ENCODE measurements around the gene ESYT2. TPM values are rescaled to one million over a fixed set of nuclear protein-coding genes. Genes with fewer than 3 reads are reported as not detected.
A peak's percentile ranks its signal among the peaks of the same experiment; 100 is the strongest.

ESYT2 gene
- total RNA-seq, 1 donor from 2014 or later, result 79.1 TPM

DNA sequence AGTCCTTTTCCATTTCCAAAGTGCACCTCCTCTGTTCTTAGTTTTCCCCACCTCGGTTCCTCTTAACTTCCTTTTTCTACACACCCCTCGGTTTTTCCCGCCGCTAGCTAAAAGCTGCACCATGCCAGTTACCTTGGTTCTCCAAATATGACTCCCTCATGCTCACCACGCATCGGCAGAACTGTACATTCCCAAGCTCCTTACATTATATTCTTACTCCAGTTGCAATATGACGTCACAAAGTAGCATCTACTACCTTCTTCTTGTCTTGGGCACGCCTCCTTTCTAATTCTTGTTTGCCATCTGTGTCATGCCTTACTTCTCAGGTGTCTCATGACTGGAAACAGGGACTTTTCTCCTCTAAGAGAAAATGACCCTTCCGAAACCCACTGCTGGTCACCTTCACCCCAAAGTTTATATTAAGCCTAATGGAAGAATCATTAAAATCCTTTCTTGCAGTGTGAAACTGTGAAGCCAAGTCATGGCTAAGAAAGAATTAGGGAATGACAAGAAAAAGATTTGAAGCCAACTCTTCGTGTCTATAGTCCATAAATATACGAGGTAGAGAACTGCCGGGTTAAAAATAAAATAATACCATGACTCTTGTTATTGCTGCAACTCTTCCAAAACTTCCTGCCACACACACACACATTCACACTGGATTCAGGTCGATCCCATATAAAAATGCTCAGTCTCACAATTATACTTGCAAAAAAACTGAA lies 1.7 kb downstream of the ESYT2 start:
- no peak for DNase-seq (ENCODE audit: low spot score in 2 of 2)
- no peak for FAIRE-seq

DNA sequence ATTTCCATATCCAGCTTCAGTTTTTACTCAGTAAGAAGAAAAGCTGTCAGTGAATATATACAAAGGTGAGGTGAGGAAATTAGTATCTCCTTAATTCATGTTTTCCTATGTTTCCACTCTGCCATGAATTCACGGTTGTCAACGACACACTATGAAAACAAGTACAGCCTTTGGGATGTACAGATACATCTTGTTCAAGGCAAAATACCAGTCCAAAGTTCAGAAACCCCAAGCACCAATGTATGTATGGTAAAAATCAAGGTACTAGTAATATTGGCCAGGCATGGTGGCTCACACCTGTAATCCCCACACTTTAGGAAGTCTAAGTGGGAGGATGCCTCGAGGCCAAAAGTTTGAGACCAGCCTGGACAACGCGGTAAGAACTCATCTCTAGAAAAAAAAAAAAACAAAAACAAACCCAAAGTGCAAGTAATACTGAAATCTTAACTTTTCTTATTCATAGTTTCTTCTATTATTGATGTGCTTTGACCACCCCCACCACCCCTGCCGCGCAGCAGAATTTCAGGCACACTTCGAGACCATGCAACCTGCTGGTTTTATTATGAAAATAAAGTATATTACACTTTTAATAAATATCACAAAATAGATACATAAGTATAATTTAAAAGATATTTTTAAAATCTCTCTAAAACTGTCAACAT lies 3.5 kb downstream of the ESYT2 start:
- FAIRE-seq (no peak), DNase-seq (ENCODE audit: low spot score in 2 of 2) (no peak)

DNA sequence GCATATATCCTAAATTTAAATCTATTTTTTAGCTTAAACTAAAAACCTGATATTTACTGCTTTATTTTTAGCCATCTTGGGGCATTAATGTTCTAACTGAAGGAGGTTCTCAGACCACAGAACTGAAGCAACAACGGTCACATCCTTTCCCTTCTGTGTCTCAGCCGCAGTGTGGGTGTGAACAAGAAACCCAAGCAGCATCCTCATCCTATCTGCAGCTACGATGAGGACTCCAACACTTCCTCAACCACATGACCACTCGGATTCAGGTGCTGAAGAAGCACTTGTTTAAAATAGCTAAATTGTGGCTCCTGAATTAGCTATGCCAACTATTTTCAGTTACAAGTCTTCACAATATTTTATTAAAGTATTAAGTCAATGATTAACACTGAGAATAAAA lies 5.3 kb downstream of the ESYT2 start:
- FAIRE-seq (no peak), DNase-seq (ENCODE audit: low spot score in 2 of 2) (no peak)

DNA sequence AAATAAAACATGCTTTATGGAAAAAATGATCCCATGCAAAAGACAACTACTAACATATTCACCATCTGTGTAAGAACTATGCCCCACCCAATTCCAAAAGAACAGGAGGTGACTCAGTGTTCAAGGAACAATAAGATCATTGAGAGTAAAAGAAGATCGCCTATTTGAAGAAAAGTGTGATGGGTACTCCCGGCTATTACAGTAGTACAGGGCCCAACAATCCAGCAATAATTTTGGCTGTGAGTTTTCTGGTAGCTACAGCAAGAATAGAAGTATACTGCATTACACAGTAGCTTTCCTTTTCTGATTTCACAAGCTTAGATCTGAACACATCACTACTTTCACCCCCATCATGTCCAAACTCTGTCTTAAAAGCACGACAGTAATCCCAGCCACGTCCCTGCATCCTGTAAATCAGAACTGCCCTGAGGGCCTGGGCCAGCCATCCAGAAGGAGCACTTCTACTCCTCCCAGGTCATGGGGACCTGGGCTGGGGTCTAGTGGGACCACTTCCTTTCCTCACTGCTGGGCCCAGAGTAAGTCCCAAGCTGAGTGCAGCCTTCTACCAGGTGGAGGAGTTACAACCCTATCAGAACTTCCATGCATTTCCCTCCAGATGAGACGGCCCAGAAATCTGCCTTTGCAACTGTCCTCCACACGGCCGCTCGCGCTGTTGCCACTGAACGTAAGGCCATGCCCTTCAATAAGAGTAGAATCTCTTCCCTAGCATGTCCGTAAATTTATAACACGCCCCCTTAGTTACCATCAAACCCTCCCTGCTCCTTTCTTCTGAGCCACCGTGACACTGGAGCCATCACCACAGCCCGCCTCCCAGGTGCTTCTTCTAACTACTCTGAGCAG lies 7.9 kb downstream of the ESYT2 start:
- FAIRE-seq, result no peak
- no peak for DNase-seq (ENCODE audit: low spot score in 2 of 2)

DNA sequence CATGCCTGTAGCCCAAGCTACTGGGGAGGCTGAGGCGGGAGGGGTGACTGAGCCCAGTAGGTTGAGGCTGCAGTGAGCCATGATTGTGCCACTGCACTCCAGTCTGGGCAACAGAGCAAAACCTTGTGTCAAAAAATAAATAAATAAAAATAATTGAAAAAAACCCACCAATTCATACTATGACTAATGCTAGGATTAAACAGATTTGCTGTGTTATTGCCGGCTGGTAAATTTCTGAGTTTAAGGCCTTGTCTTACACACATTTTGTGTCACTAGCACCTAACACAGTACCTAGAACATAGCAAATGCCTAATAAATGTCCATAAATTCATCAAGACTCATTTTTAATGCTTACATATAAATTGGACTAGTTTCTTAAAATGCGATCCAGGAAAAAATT lies 8.7 kb downstream of the ESYT2 start:
- FAIRE-seq (no peak), DNase-seq (ENCODE audit: low spot score in 2 of 2) (no peak)

DNA sequence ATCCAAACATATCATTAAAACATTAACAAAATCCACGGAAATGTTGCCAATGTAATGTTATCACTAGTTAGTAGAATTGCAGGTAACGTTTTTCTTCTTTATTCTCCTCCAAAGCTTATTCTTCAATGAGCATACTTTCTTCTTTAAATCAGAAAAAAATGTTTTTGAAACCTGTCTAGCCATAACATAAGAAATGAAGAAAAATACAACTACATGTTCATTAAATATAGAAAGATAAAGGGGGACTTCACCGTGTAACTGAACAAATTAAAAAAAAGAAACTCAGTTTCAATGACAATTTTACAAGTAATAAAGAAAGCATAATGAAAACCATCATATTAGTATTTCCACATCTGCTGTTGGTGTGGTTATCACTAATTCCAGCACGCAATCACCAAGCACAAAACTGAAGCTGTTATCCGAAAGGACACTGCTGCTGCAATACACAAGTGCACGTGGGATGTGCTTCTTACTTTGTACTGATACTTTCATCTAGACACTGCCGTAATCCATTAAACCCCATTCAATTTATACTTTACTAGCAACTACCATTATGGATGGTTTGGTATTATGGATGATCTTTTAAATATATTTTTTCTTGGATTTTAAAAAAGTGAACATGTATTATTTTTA lies 9.6 kb downstream of the ESYT2 start:
- DNase-seq (ENCODE audit: low spot score in 2 of 2) (no peak), FAIRE-seq (no peak)

DNA sequence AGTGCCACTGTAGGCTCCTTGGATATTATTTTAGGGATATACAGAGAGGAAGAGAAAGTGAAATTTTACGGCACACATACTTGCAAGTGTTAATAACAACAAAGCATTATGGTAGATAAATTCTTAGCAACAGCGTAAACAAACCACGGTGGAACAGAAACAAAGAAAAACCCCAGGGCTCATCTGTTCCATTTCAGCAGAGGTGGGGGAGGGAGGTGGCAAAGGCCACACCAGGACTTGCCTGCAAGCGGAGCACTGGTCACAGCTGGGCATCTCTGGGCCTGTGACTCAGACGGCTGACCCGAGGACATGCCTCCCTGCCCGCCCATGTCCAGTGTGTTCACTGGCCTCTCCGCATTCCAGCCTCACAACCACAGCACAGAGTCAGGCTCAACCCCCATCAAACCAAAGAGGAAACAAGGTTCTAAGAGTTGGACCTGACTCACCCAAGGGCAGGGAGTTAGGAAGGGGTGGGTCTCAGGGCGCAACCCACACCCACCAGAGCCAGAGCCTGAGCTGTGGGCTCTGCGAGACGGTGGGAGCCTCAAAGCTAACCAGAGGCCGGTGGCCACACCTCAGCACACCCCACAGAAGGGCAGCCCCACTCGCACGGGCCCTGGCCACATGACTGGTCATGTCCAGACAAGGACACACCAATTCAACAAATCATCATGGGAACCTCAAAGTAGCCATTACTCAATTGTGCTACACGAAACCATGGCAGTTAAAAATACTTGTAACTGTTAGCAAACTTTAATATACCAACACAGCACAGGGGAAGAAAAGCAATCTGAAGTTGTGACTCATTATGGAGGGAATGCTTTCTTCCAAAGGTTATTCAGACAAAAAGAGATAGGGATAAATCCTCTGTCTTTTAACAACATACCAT lies 10.7 kb downstream of the ESYT2 start:
- peak in 1 of 2 donors; percentile 65 for DNase-seq (ENCODE audit: low spot score in 2 of 2)
- FAIRE-seq, result no peak

DNA sequence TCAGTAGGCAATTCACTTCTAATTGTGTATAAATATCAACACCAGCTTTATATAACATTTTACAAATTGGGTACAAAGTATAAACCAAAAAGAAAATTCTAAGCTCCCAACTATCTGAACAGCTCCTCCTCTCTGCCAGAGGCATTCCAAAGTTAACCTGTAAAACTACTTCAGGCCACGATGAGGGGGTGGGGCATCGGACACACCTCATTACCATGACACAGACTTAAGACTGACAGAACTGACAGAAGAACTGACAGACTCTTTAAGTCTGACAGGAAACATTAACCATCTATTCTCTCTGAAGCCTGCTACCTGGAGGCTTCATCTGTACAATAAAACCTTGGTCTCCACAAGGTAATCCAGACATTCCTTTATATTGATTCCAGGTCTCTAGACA lies 12.3 kb downstream of the ESYT2 start:
- DNase-seq (ENCODE audit: low spot score in 2 of 2) (no peak), FAIRE-seq (no peak)

DNA sequence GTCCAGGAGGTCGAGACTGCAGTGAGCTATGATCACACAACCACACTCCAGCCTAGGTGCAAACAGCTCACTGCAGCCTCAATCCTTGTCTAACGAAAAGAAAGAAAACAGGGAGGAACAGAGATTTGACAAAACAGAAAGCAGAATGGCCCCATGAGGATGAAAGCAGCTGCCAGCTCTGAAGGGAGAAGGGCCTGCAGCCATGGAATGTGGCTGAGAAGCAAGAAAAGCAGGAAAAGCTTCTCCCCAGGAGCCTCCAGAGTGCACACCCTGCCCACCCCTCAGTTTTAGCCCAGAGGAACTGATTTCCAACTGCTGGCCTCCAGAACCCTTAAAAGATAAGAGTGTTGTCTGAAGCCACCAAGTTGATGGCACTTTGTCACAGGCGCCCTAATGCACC lies 13.0 kb downstream of the ESYT2 start:
- no peak for DNase-seq (ENCODE audit: low spot score in 2 of 2)
- no peak for FAIRE-seq

DNA sequence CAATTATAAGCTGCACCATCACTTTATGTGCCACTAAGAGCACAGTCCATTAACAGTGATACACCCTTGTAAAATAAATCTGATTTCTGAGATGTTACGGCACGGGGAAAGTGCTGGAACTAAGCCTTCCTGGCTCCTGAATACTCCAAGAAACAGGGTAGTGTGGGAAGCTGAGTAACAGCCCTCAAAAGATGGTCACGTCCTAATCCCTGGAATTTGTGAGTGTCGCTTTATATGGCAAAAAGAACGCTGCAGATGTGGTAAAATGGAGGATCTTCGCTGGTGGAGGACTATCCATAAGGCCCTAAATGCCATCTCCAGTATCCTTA lies 13.5 kb downstream of the ESYT2 start:
- FAIRE-seq (no peak), DNase-seq (ENCODE audit: low spot score in 2 of 2) (no peak)

DNA sequence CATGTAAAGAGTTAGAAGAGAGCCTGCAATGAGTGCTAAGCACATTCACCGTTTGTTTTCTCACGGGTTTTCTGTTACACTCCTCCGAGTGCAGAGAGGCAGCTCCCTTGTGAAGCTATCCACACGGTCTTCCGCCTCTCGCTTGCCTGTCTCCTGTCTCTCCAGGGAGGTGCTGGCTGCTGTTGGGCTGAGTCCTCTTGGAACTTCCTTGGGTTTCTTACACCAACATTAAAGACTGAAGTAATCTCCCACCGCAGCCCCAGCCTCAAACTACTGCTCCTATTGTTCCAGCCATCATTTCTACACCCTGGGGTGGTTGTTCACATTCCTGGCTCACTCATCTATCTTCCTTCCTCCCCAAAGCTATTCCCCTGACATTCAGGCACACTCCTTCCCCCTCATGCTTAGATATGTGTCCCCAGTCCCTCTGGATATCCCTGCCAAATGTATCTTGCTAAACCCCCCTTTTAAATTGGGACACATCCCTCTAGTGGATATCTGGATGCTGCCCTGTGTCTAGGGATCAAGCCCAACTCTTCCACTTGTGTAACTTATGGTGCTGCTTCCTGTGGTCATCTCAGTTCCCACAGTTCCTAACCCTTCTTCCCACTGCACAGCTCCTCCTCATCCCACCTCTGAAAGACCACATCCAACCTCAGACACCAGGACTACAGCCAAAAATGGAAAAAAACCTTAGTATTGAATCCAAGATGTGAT lies 14.1 kb downstream of the ESYT2 start:
- FAIRE-seq (no peak), DNase-seq (ENCODE audit: low spot score in 2 of 2) (no peak)

DNA sequence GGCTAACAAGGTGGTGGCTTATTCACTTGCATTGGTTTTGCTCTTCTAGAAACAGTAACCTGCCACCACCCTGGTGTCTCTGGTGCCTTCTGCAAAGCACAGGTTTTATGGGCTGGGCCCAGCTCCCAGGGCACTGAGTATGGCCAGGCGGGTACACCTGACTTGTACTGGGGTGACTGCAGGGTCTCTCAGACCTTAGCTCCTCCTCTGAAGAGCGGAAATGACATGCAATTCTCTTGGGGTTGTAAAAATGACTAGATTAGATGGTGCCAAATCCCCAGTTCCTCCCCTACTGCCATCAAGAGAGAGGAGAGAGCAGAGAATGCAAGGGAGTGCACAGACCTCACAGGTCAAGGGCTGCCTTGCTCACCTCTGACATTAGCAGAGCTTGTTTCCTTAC lies 14.7 kb downstream of the ESYT2 start:
- FAIRE-seq, result no peak

DNA sequence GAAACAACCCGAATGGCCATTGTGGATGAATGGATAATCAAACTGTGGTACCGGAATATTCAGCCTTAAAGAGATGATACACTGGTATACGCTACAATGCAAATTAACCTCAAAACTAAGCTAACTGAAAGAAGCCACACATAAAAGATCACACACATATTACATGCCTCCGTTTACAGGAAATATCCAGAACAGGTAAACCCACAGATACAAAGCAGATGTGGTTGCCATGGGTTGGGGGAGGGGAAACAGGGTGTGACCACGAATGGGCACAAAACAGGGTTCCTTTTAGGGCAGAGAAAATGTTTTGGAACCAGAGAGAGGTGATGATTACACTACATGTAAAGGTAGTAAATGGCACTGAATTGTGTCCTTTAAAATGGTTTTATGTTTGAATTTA lies 16.6 kb downstream of the ESYT2 start:
- DNase-seq (ENCODE audit: low spot score in 2 of 2), result no peak
- no peak for FAIRE-seq

More for the DNA sequence above, 14.7 kb downstream of the ESYT2 start:
- DNase-seq (ENCODE audit: low spot score in 2 of 2), result no peak

DNA sequence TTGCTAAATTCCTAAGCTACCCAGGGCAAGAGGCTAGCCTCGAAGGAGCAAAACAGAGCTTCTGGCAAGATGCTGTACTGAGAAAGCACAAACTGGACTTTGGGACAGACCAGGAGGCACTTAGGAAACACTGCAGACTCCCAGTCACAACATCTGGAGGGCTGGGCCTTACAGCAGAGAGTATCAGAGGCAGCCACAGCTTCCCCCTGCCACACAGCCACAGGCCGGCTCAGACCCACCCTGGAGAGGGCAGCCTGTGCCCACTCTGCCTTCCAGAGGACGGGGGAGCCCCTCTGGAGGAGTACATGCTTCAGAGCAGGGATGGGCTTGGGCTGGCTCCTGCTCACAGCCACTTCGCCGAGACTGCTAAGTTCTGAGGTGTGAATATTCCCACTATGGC lies 17.4 kb downstream of the ESYT2 start:
- FAIRE-seq (no peak), DNase-seq (ENCODE audit: low spot score in 2 of 2) (no peak)

DNA sequence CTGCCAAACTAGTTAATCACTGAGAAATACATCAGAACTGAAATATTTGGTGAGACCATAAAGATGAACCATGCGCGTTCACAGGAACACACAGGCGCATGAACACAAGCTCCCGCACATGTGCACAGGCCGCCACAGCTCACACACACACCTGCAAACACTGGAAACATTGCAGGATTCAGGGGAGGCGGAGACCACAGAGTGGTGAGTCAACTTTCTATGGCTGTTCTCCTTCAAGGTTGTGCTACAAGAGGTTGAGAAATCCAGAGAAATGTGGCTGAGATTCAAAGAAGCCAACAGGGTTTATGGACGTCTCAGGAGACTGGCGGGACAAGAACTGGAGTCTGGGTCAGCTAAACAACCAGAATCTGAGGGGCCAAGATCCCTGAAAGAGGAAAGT lies 17.8 kb downstream of the ESYT2 start:
- FAIRE-seq, result no peak
- DNase-seq (ENCODE audit: low spot score in 2 of 2), result no peak

DNA sequence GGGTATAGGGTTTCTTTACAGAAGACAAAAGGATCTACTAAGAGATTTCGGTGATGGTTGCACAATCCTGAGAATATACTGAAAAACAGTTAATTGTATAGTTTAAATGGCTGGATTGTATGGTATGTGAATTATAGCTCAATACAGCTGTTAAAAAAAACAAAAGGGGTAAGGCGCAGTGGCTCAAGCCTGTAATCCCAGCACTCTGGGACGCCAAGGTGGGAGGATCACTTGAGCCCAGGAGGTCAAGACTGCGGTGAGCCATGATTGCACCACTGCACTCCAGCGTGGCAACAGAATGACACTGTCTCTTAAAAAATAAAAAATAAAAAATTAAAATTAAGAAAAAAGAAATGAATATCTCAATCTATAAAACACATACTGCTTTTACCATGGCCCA lies 18.5 kb downstream of the ESYT2 start:
- FAIRE-seq, result no peak
- no peak for DNase-seq (ENCODE audit: low spot score in 2 of 2)

DNA sequence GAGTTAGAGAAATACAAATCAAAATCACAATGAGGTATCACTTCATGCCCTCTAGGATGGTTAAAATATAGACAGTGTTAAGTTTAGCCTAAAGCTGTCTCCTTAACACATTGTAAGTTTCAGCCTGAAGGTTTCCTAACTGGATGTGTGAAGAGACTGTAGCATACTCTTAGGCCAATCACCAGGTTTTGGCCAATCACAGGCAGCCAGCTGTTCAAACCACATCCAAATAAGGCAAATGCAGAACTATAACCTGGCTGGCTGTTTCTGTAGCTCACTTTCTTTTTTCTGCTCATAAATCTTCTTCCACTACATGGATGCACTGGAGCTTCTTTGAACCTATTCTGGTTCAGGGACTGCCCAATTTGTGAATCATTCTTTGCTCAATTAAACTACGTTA lies 19.7 kb downstream of the ESYT2 start:
- no peak for FAIRE-seq

DNA sequence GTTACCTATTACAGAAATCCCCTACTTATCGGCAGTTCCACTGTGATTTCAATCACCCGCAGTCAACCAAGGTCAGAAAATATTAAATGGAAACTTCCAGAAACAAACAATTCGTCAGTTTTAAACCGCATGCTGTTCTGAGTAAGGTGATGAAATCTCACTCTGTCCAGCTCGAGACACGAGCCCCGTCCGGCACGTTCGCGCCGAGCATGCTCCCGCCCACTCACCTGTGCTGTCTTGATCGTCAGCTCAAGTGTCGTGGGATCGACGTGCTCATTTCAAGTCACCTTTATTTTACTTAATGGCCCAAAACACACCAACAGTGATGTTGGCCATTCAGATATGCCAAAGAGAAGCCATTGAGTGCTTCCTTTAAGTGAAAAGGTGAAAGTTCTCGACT lies 21.2 kb downstream of the ESYT2 start:
- DNase-seq (ENCODE audit: low spot score in 2 of 2) (no peak), FAIRE-seq (no peak)

More for the DNA sequence above, 19.7 kb downstream of the ESYT2 start:
- no peak for DNase-seq (ENCODE audit: low spot score in 2 of 2)

DNA sequence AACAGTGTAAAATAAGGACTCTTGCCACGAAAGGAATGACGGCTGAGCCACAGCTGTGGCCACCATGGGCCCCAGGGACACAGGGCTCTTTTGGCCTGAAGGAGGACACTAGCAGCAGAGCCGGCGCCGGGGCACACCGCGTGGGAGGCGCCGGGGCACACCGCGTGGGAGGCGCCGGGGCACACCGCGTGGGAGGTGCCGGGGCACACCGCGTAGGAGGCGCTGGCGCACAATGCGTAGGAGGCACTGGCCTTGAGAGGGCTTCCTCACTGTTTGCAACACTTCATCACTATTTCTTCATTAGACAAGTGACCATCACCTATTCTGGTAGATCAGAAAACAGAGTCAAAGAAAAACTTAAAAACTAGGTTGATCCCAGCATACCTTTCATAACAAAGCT lies 23.4 kb downstream of the ESYT2 start:
- no peak for DNase-seq (ENCODE audit: low spot score in 2 of 2)
- no peak for FAIRE-seq

All from frontal cortex (tissue), 4 donors.